Stimulated activated CD8-positive, alpha-beta memory T cell treated with anti-CD3 and anti-CD28 coated beads, Interleukin-12 subunit alpha, Interleukin-12 subunit beta, amount 100 ng/mL, for 1 hour (primary cell): ENCODE measurements around the gene UHMK1.
"Not testable (repeated sequence)": the region's sequence is repeated elsewhere in the genome, so short reads cannot be mapped to it uniquely, and the experiment has no call there.

ENCODE experiments used
- DNase-seq: peaks from one replicate; pipeline ENCODE4 v3.0.0-alpha.2; 2020; ENCODE audit warnings: low read depth

Gene UHMK1

GRCh38 chr1:162566870-162567269, 69.3 kb downstream of the UHMK1 start:
- no peak for DNase-seq

DNA sequence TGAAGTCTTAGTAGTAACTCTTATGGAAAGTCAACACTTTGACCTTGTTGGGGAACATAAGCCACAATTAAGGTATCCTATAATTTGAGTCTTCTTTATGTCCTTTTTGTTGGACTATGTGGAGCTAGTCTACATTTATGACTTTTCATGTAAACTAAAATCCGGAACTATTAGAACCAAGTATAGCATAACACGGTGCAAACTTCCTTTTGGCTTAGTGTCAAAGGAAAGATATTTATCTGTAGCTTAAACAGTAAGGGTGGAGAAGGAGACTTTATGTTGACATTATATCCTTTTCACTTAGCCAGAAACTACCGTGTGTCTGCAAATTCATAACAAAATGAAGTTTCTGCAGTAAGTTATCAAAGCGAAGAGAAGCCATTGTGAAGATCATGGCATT, 71.2 kb downstream of the UHMK1 start:
- no peak for DNase-seq

- no peak for DNase-seq
Observed at GRCh38 chr1:162570718-162571117, 73.1 kb downstream of the UHMK1 start.

DNA sequence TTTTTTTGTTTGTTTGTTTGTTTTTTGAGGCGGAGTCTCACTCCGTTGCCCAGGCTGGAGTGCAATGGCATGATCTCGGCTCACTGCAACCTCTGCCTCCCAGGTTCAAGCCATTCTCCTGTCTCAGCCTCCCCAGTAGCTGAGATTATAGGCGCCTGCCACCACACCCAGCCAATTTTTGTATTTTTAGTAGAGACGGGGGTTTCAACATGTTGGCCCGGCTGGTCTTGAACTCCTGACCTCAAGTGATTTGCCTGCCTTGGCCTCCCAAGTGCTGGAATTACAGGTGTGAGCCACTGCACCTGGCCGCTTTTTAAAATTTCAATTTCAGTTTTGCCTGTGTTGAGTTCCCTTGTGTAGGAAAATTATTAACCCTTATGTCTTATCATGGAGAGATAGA, 73.5 kb downstream of the UHMK1 start:
- DNase-seq, result not testable (repeated sequence)

- DNase-seq, result no peak
Observed at GRCh38 chr1:162571696-162572095, 74.1 kb downstream of the UHMK1 start.

- no peak for DNase-seq
Observed at GRCh38 chr1:162573136-162573535, 75.5 kb downstream of the UHMK1 start.

DNA sequence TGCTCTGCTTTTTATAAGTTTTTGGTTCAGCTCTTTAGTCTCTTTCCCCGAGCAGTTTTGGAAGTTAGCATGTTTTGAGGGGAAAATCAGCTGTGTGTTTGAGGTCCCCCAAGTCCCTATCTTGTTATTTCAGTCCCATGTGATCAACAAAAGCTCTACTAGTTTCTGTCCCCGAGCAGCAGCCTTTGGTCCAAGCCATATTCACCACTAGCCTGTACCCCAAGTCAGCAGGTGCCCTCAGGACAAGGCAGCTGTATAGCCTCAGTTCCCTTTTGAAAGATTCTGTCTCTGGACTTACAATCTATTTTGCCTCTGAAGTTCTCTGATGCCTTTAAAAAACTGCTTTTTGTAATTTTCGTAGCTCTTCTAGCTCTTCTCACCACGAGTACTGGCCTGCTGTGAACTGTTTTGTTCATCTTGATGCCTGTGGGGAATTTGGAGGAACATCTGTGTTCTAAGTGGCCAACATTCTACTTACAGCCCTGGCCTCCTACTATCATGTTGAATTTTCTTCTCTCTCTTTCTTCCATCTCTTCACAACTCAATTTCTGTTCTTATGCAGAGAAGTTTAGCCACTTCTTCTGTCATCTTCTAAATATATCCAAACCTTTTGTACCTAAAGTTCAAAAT, 80.6 kb downstream of the UHMK1 start:
- no peak for DNase-seq

- DNase-seq, result no peak
Observed at GRCh38 chr1:162578936-162579335, 81.3 kb downstream of the UHMK1 start.
